ENCODE results near the gene DIAPH3. TPM values are rescaled to one million over a fixed set of nuclear protein-coding genes. Genes with fewer than 3 reads are reported as not detected.

DIAPH3 gene
- total RNA-seq, 1 experiment from 2014 or later, result 11.4 TPM

DNA sequence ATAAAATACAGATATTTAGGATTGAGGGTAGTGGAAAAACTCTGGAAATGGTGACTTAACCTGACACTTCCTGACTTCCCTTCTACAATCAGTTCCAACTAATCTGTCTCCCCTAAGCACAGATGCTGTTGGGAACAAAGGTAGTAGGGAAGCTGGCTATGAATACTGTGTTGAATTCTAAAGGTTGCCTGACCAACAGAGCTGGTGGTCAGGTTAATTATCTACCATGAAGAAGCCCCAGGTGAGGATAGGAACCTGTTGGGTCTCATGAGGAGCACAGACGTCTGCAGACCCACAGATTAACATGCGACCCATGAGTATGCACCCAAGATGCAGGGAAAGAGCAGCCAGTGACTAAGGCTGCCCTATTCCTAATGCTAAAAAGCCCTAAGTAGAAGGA, 172.3 kb downstream of the DIAPH3 start:
- Mint-ChIP-seq H3K27me3 (ENCODE audit: unreplicated experiment) (no peaks in the 10 kb centered on the region), H3K9me3 (ENCODE audit: low read depth, unreplicated experiment) (no peaks in the 10 kb centered on the region), H3K4me1 (ENCODE audit: low read depth, unreplicated experiment) (no peaks in the 10 kb centered on the region), H3K4me3 (ENCODE audit: low read depth, unreplicated experiment) (no peak overlapping the region), H3K27ac (ENCODE audit: unreplicated experiment) (no peak overlapping the region), H3K36me3 (ENCODE audit: insufficient read depth, unreplicated experiment) (no peaks in the 10 kb centered on the region)
- CTCF ChIA-PET, result no interaction called here
- intact Hi-C loops (cut with micrococcal nuclease; ENCODE audit: unreplicated experiment), result no loop called here
- TF ChIP-seq, protein P1, sequence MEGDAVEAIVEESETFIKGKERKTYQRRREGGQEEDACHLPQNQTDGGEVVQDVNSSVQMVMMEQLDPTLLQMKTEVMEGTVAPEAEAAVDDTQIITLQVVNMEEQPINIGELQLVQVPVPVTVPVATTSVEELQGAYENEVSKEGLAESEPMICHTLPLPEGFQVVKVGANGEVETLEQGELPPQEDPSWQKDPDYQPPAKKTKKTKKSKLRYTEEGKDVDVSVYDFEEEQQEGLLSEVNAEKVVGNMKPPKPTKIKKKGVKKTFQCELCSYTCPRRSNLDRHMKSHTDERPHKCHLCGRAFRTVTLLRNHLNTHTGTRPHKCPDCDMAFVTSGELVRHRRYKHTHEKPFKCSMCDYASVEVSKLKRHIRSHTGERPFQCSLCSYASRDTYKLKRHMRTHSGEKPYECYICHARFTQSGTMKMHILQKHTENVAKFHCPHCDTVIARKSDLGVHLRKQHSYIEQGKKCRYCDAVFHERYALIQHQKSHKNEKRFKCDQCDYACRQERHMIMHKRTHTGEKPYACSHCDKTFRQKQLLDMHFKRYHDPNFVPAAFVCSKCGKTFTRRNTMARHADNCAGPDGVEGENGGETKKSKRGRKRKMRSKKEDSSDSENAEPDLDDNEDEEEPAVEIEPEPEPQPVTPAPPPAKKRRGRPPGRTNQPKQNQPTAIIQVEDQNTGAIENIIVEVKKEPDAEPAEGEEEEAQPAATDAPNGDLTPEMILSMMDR (IDR thresholded peaks at IDR 0.05; ENCODE audit: unreplicated experiment), result no peak
- no peak for DNase-seq
- BruUV-seq (replicated peaks), result no TSS peak

GRCh38 chr13:59982631-59983382, 180.9 kb downstream of the DIAPH3 start:
- H3K27me3 Mint-ChIP-seq (ENCODE audit: unreplicated experiment), result no peaks in the 10 kb centered on the region
- H3K9me3 Mint-ChIP-seq (ENCODE audit: low read depth, unreplicated experiment), result no peaks in the 10 kb centered on the region
- no peak overlapping the region for H3K27ac Mint-ChIP-seq (ENCODE audit: unreplicated experiment)
- no peaks in the 10 kb centered on the region for H3K36me3 Mint-ChIP-seq (ENCODE audit: insufficient read depth, unreplicated experiment)
- CTCF ChIA-PET, result no interaction called here
- no TSS peak for BruUV-seq (replicated peaks)
- TF ChIP-seq, protein P1 (IDR thresholded peaks at IDR 0.05; ENCODE audit: unreplicated experiment), result no peak
- H3K4me3 Mint-ChIP-seq (ENCODE audit: low read depth, unreplicated experiment), result no peak overlapping the region
- no peaks in the 10 kb centered on the region for H3K4me1 Mint-ChIP-seq (ENCODE audit: low read depth, unreplicated experiment)
- intact Hi-C loops (cut with micrococcal nuclease; ENCODE audit: unreplicated experiment), result no loop called here
- DNase-seq, result no peak

DNA sequence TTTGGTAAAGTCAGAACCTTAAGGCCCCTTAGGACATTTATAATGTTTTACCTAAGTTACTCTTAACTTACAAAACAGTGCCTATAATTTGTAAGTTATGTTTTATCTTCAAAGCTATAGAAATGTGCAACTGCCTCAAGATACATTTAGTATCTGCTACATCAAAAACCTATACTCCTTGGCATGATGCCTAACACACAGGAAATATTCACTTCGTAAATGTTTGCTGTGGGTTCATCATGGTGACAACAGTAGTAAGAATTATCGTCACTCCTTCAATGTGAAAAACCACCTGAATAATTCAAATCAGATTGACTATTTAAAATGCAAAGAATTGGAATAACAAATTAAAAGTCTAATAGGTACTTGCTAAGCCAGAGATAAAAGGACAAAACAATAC, 184.1 kb downstream of the DIAPH3 start:
- no peak overlapping the region for H3K27ac Mint-ChIP-seq (ENCODE audit: unreplicated experiment)
- no peaks in the 10 kb centered on the region for H3K4me1 Mint-ChIP-seq (ENCODE audit: low read depth, unreplicated experiment)
- H3K9me3 Mint-ChIP-seq (ENCODE audit: low read depth, unreplicated experiment), result no peaks in the 10 kb centered on the region
- intact Hi-C loops (cut with micrococcal nuclease; ENCODE audit: unreplicated experiment), result no loop called here
- CTCF ChIA-PET, result no interaction called here
- BruUV-seq (replicated peaks), result no TSS peak
- no peaks in the 10 kb centered on the region for H3K27me3 Mint-ChIP-seq (ENCODE audit: unreplicated experiment)
- no peaks in the 10 kb centered on the region for H3K36me3 Mint-ChIP-seq (ENCODE audit: insufficient read depth, unreplicated experiment)
- no peak for DNase-seq
- TF ChIP-seq, protein P1 (IDR thresholded peaks at IDR 0.05; ENCODE audit: unreplicated experiment), result no peak
- no peak overlapping the region for H3K4me3 Mint-ChIP-seq (ENCODE audit: low read depth, unreplicated experiment)

DNA sequence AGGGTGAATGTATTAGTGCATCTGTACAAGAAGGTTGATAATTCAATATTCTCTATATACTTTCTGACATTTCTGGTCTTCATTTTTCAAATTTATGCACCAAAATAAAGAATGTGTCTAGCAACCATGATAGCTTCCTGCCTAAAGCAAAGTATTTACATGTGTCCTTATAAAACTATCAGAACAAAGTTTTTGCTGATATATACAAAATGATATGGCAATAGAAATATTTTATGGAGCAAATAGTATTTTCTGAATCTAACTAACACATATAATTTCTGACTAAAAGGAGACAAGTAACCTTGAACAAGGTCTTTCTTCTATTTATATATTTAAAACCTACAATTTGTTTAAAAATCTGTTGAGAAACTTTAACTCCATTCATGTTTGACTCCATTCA, 184.9 kb downstream of the DIAPH3 start:
- intact Hi-C loops (cut with micrococcal nuclease; ENCODE audit: unreplicated experiment), result no loop called here
- no peaks in the 10 kb centered on the region for H3K27me3 Mint-ChIP-seq (ENCODE audit: unreplicated experiment)
- TF ChIP-seq, protein P1 (IDR thresholded peaks at IDR 0.05; ENCODE audit: unreplicated experiment), result no peak
- no peak overlapping the region for H3K27ac Mint-ChIP-seq (ENCODE audit: unreplicated experiment)
- H3K4me3 Mint-ChIP-seq (ENCODE audit: low read depth, unreplicated experiment), result no peak overlapping the region
- H3K9me3 Mint-ChIP-seq (ENCODE audit: low read depth, unreplicated experiment), result no peaks in the 10 kb centered on the region
- no peaks in the 10 kb centered on the region for H3K4me1 Mint-ChIP-seq (ENCODE audit: low read depth, unreplicated experiment)
- no peaks in the 10 kb centered on the region for H3K36me3 Mint-ChIP-seq (ENCODE audit: insufficient read depth, unreplicated experiment)
- CTCF ChIA-PET, result no interaction called here
- no peak for DNase-seq
- no TSS peak for BruUV-seq (replicated peaks)

Data from Calu3 (cell line).